ENCODE measurements around the gene FOXP3. TPM values are rescaled to one million over a fixed set of nuclear protein-coding genes. Genes with fewer than 3 reads are reported as not detected.
A peak's percentile ranks its signal among the peaks of the same experiment; 100 is the strongest.

FOXP3 gene
- total RNA-seq, 1 donor from 2014 or later = 0.16 TPM

DNA sequence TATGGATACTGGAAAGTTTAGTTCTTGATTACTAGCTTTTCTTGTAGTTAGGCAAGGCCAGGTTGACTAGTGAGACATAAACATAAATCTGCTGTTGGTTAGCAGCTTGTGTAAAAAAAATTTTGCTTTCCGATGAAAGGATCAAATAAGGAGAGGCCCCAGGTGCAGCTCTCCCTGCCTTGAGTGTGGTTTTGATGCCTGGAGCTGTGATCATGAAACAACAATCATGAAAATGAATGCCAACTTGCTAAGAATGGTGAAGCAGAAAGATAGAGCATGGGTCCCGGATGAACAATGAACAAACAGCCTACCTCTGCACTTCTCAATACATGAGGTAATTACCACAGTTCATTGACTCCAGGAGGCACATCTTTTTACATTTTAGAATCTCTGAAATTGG is 50.1 kb downstream of the FOXP3 start:
- DNase-seq = no peak

DNA sequence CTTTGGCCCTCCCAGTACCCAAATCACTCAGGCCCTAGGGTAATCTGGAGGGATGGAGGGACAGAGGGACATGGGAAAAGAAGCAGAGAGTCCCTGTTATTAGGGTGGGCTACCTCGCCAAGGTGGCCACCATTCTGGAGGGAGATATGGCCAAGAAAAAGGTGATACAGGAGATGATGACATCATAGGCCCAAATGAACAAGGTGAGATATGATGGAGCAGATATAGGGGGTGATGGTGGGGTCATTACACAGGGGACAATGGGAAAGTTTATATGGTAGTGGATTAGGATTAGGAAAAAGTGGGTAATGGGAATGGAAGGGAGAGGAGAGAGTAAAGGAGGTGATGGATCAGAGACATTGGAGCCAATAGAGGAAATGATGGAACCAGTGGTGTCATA is 51.6 kb downstream of the FOXP3 start:
- DNase-seq = no peak

DNA sequence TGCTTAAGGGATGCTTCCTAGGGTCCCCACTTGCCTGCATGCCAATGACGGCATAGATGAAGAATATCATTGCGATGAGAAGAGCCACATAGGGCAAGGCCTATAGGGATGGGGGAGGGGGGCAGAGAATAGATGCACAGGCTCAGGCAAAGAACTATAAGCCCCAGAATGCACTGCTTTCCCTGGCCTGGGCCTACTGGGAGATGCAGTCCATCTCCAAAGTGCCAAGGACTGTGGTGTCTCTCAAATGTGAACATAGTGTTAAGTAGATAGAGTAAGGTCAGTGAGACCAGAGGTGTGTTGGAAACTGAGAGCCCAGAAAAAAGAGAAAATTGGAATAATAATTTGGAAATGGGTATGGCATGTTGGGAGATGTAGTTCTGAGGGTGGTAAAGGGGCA is 52.3 kb downstream of the FOXP3 start:
- no peak for DNase-seq

DNA sequence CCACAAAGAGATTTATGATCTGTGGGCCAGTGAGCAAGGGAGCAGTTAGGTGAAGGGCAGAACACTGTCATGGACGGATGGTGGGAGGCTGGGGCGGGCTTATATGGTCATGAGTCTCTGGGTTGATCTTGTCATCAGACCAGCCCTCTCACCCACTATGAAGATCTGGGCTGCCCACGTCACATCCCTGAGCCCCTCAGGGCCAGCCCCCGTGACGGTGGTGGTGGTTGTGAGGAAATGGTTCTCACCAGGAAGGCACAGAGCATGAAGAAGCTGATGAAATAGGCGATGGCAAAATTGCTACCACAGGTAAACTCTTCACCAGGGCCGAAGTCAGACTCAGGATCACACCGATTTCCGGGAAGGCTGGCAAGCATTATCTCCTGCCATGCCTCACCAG is 53.4 kb downstream of the FOXP3 start:
- DNase-seq = no peak

DNA sequence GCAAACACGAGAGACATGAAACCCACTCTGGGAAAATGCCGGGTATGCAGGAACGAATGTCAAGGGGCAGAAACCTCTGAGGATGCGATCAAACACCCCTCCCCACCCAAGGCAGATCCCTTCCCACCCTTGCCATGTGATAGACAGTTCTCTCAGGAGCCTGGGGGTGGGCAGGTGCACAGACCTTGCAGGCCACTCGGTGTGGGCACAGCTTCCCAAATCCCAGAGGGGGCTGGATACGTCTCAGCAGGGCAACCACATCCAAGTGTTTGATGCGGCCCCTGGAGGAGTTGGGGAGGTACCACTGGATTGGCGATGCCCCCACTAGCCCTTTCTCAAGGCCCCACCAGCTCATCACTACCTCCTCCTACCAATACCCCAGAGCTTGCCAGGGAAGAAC is 54.1 kb downstream of the FOXP3 start:
- DNase-seq = no peak

DNA sequence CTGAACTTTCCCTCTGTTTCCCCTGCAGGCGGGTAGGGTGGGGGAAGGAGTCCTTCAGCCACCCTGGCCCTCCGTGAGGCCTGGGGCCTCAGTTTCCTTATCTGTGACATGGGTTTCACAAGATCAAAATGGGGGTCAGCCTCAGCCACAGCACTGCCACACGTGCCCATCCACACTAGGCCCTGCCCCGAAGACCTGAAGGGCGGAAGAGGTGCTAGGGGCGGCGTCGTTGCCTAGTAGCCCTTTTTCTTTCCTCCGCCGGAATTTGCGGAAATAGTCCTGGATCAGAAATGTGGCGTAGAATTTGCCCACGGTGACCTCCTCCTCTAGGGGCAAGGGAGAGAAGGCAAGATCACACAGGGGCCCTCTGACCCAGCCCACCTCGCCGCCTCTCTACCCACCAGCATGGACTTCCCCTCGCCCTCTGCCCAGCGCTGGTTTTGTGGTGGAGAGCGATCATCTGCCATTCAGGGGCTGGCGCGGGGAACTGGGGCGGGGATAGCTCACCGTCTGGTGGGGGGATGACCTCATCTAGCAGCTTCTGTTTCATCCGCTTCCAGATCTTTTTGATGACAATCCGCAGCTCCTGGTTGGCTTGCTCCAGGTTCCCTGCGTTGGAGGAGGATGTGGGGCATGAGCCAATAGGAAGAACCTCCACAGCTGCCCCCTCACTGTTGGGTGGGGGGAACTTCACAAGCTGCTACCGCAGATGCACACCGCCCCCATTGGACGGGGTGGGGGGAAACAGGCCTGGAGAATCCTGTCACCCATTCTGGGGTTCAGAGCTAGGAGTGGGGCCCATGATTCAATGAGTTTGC is 54.9 kb downstream of the FOXP3 start:
- peak; percentile 24 for DNase-seq

DNA sequence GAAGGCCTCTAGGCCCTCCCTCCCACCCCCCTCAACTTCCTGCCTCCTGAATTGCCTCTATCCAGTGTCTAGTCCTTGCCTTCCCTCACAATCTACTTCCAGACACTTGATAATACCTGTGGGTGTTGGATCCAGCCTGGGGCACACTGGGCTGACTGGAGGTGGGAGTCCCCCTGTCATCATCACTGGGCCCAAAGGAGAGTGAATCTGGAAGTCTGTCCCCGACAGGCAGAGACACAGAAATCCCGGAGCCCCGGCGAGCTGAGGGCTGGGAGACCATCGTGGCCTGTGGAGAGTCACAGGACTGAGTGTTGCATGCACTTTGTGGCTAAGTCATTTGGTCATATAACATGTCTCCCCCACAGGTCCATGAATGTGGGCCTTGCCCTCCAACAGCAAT is 56.1 kb downstream of the FOXP3 start:
- DNase-seq = no peak

DNA sequence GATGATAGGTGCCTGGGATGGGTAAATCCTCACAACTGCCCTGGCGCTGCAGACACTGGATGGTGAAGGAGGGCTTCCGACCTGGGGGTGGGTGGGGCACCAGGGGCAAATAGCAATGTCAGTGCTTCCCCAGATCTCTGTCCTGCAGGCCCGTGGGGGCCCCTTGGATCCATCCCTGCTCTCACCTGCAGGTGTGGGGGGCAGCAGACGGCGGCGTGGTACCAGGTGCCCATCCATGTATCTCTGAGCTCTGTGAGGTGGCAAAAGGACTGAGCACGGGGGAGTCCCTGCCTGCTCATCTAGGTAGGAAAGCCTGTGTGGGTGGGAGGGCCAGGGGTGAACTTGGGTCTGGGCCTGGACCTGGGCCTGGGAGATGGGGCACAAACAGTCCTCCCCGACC is 58.0 kb downstream of the FOXP3 start:
- DNase-seq = no peak

DNA sequence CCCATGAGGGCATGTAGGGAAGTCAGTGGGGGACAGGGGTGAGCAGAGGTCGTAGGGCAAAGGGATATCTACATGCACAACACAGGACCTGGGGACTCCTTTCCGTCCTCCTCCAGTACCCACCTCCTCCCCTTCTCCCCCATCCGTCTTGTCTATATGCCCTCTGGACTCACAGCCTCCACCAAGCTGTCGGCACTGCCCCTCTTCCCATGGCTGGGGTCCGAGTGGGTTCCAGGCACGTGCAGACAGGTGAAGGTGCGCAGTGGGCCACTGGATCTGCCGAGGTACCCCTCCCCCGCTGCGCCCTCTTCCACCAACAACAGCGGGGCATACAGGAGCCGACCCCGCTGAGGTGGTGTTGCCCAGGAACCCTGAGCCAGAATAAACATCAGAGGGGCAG is 59.1 kb downstream of the FOXP3 start:
- no peak for DNase-seq

DNA sequence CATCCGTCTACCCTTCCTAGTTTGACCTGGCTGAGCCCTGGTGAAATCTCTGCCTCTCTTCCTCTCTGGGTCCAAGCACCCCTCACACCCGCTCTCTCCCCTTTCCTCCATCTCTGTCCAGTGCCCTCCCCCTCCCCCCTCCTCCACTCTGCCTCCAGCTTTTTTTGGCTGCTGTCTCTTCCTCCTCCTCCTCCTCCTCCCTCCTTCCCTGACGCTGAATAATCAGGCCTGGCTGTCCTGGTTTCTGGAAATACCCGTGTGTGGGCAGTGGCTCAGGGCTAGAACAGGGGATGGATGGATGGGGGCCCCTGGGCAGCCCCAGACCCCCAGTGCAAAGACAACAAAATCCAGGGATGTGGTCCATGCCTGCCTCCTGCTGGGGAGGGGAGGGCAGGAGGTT is 59.8 kb downstream of the FOXP3 start:
- DNase-seq = peak; percentile 57

DNA sequence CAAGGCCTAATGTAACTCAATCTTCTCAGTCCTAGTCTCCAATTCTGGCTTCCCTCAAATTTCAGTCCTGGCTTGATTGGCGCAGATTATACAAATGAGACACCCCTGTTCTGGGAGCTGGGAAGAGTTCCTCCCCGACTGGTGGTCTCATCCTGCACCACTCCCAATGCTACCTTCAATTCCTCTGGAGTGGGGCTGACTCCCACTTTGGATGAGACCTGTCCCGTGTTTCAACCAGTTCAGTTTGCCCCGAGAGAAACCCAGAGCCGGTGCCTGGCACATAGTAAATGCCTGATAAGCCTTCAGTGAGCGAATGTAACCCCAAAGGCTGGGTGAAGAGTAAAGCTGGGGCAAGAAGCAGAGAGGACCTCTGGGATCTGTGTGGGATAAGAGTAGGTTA is 60.5 kb downstream of the FOXP3 start:
- no peak for DNase-seq

DNA sequence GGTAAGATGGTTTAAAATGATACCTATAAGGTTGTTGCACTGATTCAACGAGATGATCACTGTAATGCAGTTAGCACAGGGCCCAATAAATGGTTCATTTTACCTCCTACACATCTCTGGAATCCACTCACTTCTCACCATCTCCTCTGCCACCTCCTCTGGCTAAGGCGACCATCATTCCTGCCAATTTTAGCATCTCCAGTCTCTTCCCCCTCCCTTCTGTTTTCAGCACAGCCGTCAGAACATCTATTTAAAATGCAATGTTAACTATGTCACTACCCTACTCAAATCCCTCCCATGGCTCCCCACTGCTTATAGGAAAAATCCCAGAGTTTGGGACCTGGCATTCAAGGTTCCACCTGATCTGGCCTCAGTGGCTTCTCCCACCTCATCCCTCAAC is 61.0 kb downstream of the FOXP3 start:
- no peak for DNase-seq

DNA sequence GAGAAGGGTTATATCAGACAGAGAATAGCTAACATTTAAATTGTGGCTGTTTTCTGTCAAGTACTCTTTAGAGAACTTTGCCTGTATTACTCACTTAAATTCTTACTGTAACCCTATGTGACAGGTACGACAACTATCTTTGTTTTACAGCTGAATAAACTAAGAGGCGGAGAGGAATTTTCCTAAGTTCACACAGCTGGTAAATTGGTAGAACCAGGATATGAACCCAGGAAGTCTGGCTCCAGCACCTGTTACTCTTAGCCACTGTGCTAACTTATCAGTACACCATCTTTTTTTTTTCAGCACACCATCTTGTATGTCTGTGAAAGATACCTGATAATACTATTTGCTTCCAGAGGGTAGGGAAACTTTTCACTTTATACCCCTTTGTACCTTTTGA is 62.5 kb downstream of the FOXP3 start:
- no peak for DNase-seq

Other genes with a start within 250 kb of the FOXP3 start
- 8.1 TPM for gene TFE3, start 221.4 kb downstream of the FOXP3 start, total RNA-seq
- 2.0 TPM for gene CCDC120, start 205.7 kb downstream of the FOXP3 start, total RNA-seq
- 3.0 TPM for gene PRAF2, start 190.7 kb downstream of the FOXP3 start, total RNA-seq
- 23.9 TPM for gene WDR45, start 184.8 kb downstream of the FOXP3 start, total RNA-seq
- 18.2 TPM for gene GPKOW, start 141.0 kb downstream of the FOXP3 start, total RNA-seq
- gene MAGIX, start 102.0 kb downstream of the FOXP3 start, total RNA-seq = 3.4 TPM
- gene PLP2, start 92.8 kb downstream of the FOXP3 start, total RNA-seq = 0.62 TPM
- 0.47 TPM for gene PRICKLE3, start 78.3 kb downstream of the FOXP3 start, total RNA-seq
- 158 TPM for gene SYP, start 64.5 kb downstream of the FOXP3 start, total RNA-seq
- gene CACNA1F, start 31.4 kb downstream of the FOXP3 start, total RNA-seq = not detected
- 5.6 TPM for gene CCDC22, start 29.2 kb downstream of the FOXP3 start, total RNA-seq
- 12.6 TPM for gene PPP1R3F, start 5.1 kb upstream of the FOXP3 start, total RNA-seq
- not detected for gene GAGE10, start 38.9 kb upstream of the FOXP3 start, total RNA-seq
- gene GAGE12J, start 57.3 kb upstream of the FOXP3 start, total RNA-seq = not detected
- gene GAGE13, start 66.9 kb upstream of the FOXP3 start, total RNA-seq = not detected